Colon (tissue), 2 donors: Measurements from ENCODE around the gene RHBDD1.
A peak's percentile ranks its signal among the peaks of the same experiment; 100 is the strongest.
"Not testable (repeated sequence)": the region's sequence is repeated elsewhere in the genome, so short reads cannot be mapped to it uniquely, and the experiment has no call there.

Experiments
- FAIRE-seq: peaks from 2 replicates; lab custom pipeline; 2012; peaks lifted over from hg19 to GRCh38; lab: Jason Lieb, UNC
- donor health status: control.
- donor health status: control.

Gene RHBDD1

DNA sequence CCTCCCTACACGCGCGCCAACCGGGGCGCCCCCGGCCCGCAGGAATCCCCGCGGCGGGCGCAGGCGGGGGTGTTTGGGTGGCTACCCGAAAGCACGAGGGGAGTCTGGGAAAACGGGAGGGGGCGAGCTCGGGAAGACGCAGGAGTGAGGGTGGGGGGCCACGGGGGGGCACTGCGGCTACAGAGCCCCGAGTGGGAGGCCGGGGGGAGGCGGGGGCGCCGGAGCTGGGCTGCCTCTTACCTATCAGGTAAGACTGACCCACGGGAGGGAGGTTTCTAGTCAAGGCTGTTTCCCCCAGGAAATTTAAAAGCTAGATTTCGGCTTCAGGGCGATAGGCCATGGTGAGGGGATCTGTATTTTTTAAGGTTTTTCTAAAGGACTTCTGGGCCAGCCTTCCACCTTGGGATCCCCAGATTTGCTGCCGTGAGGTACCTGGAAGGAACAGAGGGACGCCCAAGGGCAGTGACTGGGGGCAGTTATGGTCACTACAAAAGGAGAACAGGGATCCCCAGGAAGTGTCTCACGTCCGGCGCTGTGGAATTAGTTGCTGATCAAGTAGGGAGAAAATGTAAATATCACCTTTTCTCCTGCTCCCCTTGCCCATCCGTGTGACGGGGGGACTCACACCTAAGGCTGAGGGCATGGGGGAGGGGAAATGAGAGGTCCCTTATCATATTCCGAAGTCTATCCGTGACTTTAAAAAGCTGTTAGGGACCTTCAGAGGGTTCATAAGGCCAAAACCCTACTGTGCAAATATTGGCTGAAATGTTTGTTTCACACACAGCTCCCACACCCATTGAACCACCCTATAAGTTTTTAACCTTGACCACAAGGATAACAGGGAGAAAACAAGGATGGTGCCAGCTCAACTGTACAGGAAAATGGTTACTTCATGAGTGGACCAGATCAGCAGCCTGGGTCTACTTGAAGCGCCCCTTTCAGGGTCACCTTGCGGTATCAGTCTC lies 35.6 kb upstream of the RHBDD1 start:
- FAIRE-seq, result no peak

DNA sequence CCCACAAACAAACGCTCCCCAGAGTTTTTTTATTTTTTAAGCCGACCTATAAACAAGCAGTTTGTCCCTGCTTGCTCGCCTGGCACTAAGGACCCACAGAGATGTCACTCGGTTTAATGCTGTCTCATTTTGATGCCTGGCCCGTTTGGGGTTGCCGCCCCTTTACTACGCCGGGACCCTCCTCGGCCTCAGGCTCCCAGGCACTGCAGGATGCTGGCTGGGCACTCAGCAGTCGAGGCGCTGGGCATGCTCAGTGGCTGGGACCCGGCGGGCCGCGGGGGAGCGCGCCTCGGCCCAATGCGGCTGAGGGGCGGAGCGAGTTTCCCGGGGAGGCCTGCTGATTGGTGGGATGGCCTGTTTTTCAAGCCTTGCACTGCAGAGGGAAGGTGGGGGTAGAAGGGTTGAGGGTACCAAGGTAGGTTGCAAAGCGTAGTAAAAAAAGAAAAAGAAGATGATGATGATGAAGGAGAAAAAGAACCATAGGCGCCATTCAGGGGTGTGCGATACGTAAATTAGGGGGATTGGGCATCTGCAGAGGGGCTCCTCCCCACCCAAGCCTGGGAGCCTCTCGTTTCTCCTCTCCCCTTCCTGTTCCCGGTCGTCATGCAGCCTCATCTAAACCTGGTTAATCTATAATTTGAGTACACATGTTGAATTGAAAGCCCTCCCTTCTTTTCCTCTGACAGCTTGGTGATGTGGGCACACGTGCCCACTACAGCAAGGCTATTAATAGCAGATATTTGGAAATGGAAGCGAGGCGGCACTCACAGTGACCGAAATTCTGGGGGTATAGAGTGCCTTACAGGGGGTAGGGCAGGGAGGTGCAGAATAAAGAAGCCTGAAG lies 34.7 kb upstream of the RHBDD1 start:
- no peak for FAIRE-seq

DNA sequence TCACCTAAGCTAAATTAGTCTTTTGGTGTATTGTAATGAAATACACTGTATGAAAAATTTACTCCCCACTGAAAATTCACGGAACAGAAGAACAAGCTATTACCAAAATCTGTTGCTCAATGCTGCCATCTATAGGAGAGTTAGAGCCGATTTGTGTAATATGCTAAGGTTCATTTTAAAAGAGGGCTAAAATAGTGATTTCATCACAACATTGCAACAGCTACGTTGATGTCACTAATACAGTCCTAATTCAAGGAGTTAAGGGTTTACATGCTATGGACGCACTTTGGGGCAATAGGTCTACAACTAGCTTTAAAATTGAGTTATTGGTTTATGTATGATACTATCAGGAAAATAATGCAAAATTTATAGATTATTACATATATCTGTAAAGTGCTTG lies 33.3 kb upstream of the RHBDD1 start:
- FAIRE-seq, result peak; percentile 58

DNA sequence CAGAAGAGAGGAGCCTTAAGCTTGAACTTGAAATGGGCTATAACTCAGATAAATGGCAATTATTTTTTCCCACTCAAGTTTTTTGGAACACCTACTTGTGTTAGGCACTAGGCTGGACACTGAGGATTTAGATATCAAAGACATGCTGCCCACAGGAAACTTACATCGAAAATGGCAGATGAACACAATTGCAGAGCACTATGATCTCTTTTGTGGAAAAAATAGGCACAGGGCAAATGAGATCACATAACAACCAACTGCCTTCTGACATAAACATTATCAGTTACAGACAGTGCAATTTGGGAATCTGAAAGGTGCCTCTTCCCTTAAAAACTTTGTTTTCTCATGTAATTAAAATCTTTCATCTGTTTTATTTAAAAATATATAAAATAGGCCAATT lies 32.4 kb upstream of the RHBDD1 start:
- FAIRE-seq, result no peak

DNA sequence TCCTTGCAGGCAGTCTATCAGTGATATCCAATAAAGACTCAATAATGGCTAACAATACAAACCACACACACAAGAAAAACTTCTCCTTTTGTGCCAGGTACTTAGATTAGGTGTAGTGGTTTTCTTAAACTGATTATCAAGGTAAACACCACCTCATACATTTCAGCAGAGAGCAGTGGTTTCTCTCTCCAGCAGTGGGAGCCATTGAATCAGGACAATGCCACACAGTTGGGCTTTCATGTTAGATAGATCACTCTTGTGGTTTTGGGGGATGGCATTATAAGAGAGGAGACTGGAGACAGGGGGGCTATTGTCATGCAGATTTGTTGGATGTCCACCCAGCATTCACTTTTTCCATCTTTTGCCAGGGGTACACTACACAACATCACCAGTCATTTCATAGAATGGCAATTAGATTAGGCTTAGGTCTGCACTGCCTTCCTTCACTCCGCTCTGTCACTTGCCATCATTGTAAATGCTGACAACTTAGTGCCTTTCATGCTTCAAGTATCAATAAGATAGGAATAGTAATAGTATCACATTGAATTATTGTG lies 22.6 kb upstream of the RHBDD1 start:
- FAIRE-seq, result no peak

DNA sequence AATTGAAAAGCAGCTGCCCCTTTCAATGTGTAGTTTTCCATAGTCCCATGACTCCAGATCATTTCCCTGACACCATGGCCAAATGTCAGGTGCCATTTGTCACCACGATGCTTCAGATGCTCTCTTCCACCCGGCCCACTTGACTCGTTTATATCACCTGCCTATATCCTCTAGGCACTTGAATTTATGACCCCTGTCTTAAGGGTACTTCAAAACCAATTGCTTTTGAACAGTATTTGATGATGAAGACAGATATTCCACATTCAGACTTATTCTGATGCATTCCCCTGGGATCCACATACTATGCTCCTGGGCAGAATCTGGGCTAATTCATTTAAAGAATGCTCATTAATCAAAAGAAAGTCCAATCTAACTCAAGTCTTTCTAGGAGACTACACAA lies 16.9 kb upstream of the RHBDD1 start:
- FAIRE-seq, result no peak

DNA sequence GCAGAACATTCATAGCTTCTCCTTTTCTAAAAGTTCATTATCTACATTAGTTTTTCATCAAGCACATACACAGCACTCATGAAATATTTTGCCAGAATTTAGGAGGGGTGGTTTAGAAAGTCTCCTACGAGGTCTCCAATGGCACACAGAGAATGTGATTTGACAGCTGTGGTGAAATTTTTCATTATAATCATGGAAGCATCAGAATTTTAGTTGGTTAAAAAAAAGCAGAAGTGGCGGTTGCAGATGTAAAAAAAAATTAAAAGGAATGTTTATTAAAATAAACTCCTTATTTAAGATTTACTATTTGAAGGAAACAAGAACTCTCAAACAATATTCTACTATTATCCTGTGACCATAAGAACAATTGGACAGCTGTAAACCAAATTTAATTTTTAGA lies 10.8 kb upstream of the RHBDD1 start:
- FAIRE-seq, result no peak

DNA sequence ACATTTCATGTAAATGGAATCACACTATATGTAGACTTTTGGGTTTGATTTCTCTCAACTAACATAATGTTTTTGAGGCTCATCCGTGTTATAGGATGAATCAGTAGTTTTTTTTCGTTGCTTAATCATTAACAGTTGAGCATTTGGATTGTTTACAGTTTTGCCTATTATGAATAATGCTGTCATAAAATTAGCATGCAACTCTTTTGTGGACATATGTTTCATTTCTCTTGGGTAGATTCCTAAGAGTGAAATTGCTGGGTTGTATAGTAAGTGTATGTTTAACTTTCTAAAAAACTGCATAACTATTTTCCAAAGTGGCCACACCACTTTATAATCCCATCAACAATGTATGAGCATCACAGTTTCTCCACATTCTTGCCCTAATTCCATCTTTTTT lies 7.7 kb upstream of the RHBDD1 start:
- no peak for FAIRE-seq

DNA sequence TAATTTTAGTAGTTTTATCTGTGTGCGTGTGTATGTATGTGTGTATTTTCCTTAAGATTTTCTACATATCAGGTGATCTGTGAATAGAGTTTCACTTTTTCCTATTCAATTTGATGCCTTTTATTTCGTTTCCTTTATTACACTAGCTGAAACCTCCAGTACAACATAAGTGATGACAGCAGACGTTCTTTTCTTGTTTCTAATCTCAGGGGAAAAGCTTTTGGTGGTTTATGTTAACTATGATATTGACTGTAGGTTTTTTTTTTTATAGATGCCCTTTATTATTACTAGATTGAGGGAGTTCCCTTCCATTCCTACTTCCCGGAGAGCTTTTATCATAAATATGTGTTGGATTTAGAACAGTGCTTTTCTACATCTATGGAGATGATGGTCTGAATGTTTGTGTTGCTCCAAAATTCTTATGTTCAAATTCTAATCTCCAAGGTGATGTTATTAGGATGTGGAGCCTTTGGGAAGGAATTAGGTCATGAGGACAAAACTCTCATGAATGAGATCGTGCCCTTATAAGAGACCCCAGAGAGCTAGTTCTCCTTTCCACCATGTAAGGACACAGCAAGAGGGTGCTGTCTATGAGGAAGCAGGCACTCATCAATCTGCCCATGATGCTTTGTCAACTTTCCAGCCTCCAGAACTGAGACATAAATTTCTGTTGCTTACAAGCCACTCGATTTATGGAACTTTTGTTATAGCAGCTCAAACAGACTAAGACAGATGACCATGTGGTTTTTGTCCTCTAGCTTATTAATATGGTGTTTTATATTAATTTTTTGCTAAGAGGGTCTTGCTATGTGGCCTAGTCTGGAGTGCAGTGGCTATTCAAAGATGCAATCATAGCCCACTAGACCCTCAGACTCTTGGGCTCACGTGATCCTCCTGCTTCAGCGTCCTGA lies 5.9 kb upstream of the RHBDD1 start:
- no peak for FAIRE-seq

DNA sequence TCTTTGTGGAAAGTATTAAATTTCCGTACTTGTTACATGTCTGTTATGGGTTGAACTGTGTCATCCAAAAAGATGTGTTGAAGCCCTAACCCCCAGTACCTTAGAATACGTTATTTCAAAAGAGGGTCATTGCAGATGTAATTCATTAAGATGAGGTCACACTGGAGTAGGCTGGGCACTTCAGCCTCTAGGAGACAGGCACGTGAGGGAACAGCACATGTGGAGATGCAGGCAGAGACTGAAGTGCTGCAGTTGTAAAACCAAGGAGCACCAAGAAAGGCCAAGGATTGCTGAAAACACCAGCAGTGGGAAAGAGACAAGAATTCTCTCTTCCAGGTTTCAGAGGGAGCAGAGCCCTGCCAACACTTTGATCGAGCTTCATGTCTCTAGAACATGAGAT lies 4.6 kb upstream of the RHBDD1 start:
- no peak for FAIRE-seq

DNA sequence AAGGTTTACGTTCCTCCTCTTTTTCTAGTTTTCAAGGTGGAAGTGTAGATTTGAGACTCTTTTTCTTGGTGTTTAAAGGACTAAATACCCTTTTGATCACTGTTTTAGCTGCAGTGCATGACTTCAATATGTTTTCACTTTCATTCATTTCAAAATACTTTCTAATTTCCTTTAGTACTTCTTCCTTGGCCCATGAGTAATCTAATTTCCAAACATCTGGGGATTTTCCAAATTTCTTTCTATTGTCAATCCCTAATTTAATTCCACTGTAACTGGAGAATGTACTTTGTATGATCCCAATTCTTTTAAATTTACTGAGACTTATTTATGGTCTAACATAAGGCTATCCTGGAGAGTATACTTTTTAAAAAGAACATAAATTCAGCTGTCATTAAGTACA lies 3.8 kb upstream of the RHBDD1 start:
- FAIRE-seq, result no peak

DNA sequence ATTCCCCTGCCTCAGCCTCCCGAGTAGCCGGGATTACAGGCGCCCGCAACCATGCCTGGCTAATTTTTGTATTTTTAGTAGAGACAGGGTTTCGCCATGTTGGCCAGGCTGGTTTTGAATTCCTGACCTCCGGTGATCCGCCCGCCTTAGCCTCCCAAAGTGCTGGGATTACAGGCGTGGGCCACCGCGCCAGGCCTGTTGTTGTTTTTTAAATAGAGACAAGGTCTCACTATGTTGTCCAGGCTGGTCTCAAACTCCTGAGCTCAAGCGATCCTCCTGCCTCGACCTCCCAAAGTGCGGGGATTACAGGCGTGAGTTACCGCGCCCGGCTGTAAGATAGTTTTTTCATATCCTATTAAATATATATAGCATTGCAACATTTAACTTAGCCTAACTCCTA lies 974 bp upstream of the RHBDD1 start:
- FAIRE-seq, result not testable (repeated sequence)

DNA sequence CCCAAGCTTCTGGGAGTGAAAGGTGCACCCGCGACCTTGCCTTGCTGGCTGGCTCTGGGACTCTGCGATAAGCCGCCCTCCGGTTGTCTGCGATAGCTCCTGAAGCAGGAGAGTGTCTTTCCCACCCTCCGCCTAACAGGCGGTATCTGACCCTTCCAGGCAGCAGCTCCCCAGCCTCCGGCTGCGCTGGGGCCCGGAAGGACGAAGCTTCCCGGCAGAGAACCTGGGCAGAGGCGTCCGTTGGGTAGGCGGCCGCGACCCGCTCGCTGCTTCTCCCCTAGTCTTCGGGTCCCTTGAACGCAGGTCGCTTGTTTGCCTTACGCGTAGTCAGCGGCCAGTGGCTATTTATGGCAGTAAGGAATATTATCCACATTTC lies 446 bp upstream of the RHBDD1 start:
- no peak for FAIRE-seq

DNA sequence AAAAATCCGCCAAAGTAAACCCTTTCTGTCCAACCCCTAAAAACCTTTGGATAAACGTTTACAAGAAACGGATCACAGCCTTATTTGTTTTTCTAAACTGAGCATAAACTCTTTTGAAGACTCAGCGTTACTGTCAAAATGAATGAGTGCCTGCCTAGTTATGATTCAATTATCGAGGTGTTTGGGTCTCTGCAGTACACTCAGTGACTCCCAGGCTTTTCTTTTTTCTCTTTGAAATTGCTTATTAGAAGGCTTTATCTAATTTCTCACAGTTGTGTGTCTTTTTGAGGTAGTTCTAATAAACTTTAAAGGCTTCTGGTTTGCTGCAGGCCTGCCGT lies 663 bp downstream of the RHBDD1 start:
- FAIRE-seq, result no peak

DNA sequence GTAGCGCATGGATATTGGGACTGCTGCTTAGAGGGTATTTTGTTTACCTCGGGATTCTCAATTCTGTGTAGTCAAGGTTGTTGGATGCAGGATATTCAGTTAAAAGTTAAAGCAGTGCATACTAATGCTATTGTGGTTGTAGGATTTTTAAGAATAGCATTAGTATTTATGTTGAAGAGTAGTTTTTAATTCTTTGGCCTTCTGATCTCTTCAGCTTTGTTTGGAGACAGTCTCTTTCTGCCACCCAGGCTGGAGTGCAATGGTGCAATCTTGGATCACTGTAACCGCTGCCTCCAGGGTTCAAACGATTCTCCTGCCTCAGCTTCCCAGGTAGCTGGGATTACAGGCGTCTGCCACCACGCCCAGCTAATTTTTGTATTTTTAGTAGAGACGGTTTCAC lies 1.5 kb downstream of the RHBDD1 start:
- no peak for FAIRE-seq

DNA sequence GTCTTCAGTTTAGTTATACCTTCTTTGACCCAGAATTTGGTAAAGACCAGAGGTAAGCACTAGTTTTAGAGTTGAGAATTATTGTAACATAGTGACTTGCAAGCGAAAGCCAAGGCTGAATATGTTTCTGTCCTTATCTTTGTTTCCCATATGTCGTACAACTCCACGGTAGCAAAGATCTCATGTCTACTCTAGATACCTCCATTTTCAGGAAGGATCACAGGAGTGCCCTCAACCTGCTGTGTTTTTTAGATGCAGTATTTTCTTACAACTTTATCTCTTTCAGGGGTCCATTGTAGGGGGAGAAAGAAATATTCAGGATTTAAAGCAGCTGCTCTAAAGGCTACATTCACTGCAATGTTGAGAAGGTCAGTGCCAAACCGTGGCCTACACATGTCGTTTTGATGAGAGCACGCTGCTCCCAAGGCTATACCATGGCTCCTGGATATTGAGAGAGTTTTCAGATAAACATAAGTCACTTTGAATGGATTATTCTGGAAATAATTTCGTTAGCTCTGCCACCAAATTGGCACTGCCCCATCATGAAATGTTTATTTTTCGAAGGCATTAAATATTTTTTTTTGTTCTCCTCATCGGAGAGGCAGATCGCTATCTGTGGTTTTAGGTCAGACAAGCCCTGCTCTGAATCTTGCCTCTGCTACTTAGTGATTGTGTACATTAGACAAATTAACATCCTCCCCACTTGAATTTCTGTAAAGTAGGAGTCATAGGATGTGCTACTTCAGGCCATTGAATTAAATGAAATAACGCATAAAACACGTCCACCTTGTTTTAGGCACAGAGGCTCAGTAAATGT lies 2.1 kb downstream of the RHBDD1 start:
- FAIRE-seq, result no peak

DNA sequence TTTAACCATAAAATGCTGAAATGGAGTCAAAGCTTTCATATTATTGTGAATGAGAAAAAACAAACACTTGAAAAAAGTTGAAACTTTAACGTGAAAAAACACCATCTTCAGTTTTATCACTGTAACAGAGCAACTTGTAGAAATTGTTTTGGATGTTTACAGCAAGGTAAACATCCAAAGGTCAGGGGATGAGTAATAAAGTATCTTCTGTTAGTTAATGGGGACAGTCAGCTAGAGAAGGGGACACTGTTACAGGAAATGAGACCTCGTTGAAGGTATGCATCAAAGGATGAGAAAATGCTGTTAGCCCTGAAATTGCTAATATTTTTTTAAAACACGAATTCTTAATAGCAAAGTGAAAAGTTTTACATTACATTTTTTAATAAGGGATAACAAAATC lies 2.9 kb downstream of the RHBDD1 start:
- no peak for FAIRE-seq

DNA sequence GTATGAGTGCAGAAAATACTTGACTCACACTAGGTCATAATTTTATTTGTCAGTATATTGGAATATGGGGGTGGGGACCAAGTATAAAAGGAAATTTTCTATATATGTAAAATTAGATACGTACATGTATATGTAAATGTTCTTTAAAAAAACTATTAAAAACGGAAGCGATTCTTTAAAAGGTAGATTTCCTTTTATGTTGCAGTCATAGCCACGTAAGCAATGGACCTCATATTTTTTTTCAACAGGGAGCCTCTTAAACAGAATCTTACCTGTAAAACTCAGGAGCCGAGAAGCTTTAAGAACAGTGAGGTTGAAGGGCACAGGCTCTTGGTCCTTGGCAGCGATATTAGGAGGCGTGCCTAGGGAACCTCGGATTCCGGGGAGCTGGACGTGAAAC lies 3.3 kb downstream of the RHBDD1 start:
- FAIRE-seq, result no peak

DNA sequence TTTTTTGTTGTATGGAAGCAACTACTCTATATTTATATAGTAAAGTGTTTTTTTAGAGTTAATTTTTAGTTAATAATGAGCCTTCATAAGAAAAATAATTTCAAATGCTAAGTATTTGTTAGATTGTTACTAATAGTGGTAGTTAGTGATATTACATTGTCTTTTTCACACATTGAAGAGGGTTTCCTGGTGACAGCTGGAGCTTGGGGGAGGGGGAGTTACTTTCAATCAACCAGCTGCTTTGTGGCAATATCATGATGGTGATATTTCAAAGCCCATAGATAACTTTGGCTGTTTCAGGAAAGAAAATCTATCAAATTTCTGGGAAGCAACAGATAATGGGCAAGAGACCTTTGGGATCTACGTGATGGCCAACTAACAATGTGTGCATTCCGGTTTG lies 4.1 kb downstream of the RHBDD1 start:
- no peak for FAIRE-seq

DNA sequence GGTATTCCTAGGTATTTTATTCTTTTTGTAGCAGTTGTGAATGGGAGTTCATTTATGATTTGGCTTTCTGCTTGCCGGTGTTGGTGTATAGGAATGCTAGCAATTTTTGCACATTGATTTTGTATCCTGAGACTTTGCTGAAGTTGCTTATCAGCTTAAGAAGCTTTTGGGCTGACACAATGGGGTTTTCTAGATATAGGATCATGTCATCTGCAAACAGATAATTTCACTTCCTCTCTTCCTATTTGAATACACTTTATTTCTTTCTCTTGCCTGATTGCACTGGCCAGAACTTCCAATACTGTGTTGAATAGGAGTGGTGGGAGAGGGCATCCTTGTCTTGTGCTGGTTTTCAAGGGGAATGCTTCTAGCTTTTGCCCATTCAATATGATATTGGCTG lies 7.1 kb downstream of the RHBDD1 start:
- FAIRE-seq, result not testable (repeated sequence)
